Psoas muscle (tissue), 8 donors: Measurements from ENCODE around the gene LMNB1. TPM values are rescaled to one million over a fixed set of nuclear protein-coding genes. Genes with fewer than 3 reads are reported as not detected.

ENCODE experiments used
- ATAC-seq, 4 donors: fragments of 200-7000 bp; cut with Tn5 transposase; one replicate each; pipeline ENCODE4 v1.9.1; 2020; ENCODE audit warnings: moderate library complexity in 3 of 4, mild to moderate bottlenecking in 2 of 4
- DNase-seq, 2 donors: peaks; one replicate each; pipeline ENCODE4 v3.0.0-alpha.2; 2020
- H3K27ac ChIP-seq: fragments of 200-600 bp; one replicate; pipeline ENCODE4 v1.8.0; 2022
- H3K27me3 ChIP-seq, 3 donors: fragments of 200-600 bp in 1 of 3; one replicate each; pipeline versions ENCODE4 v1.6.1 to v1.8.0; 2013 to 2022; ENCODE audit warnings: low read length in 2 of 3, mild to moderate bottlenecking in 2 of 3, moderate library complexity in 1 of 3; ENCODE audit not compliant: insufficient read depth in 3 of 3
- H3K36me3 ChIP-seq, 2 donors: fragments of 200-600 bp in 1 of 2; one replicate each; pipeline versions ENCODE4 v1.6.1 to v1.8.0; 2013 to 2022; ENCODE audit warnings: low read depth in 1 of 2, mild to moderate bottlenecking in 1 of 2, moderate library complexity in 1 of 2; ENCODE audit not compliant: insufficient read depth in 1 of 2
- H3K4me1 ChIP-seq: fragments of 200-600 bp; one replicate; pipeline ENCODE4 v1.8.0; 2022
- H3K4me3 ChIP-seq: fragments of 200-600 bp; one replicate; pipeline ENCODE4 v1.8.0; 2022; ENCODE audit warnings: mild to moderate bottlenecking
- H3K9me3 ChIP-seq: fragments of 200-600 bp; one replicate; pipeline ENCODE4 v1.8.0; 2022
- CTCF ChIP-seq: fragments of 200-600 bp; IDR thresholded peaks from one replicate; pipeline ENCODE4 v1.8.0; 2022; ENCODE audit warnings: antibody characterized with exemption
- WGBS, 3 donors: extraction: QIAGEN DNeasy Blood & Tissue Kit; methylation state at CpG; one replicate each; pipeline versions ENCODE4 v1.1.6 to v1.1.7; 2013; 5-methylcytosine and 5-hydroxymethylcytosine counted together
- intact Hi-C, 2 donors: fragments of 100-400 bp; cut with DNase I; formaldehyde crosslinking; loops; one replicate each; pipeline versions ENCODE4 v1.11.0 to v1.14.2; 2022
- polyA plus RNA-seq, 3 donors: library from polyadenylated mRNA; stranded (reverse); fragments of 200-250 nt; gene quantifications; one replicate each; pipeline ENCODE4 v1.2.3, GENCODE V29; 2013
- total RNA-seq, 4 donors: library from RNA; stranded (reverse); fragmentation: NEBNext Ultra II Directional in 2 of 4; extraction: Animal tissue kit (Norgen Biotek cat#: 25700) in 2 of 4; gene quantifications; one replicate each; pipeline versions ENCODE4 v1.2.1 to v1.2.4, GENCODE V29; 2021 to 2023
- donor health status: healthy with polysubstance abuse.
- donor health status: DM: no; HTN: no; CAD: no; lungs with moderate emphysema.
- donor health status: Bipolar disorder and iron deficiency.
- donor health status: healthy.
- donor health status: DM: yes; HTN: yes; CAD: no.
- donor health status: DM: no; HTN: no; CAD: no.
- donor health status: DM: no; HTN: no; CAD: no.
- donor health status: DM: yes; HTN: yes; CAD: no.

LMNB1 gene
- total and polyA plus RNA-seq, 7 donors = 0.66 to 4.1 (median 1.4) TPM

- intact Hi-C loops = no loop called here
- TF ChIP-seq CTCF = no peak
- Histone ChIP-seq H3K36me3 (no peaks in the 10 kb centered on the region), H3K27me3 (no peaks in the 10 kb centered on the region), H3K9me3 (no peaks in the 10 kb centered on the region), H3K4me3 (no peak overlapping the region), H3K27ac (no peak overlapping the region), H3K4me1 (no peaks in the 10 kb centered on the region)
- WGBS, 3 donors = 95 to 99% (median 95%) methylated on average over 6 of the region's 6 CpGs
- no peak for DNase-seq
- ATAC-seq = peak in 1 of 4 donors; percentile 43
These were observed 94.5 kb downstream of the LMNB1 start for GRCh38 chr5:126871441-126871840.

- no peak overlapping the region for H3K27ac ChIP-seq
- ATAC-seq (no peak), DNase-seq (no peak)
- H3K36me3 ChIP-seq = no peaks in the 10 kb centered on the region
- H3K9me3 ChIP-seq = no peaks in the 10 kb centered on the region
- TF ChIP-seq CTCF = no peak
- no peak overlapping the region for H3K4me3 ChIP-seq
- intact Hi-C loops = no loop called here
- 59 to 73% (median 69%) methylated on average over 11 of the region's 11 CpGs for WGBS, 3 donors
- H3K27me3 ChIP-seq = no peaks in the 10 kb centered on the region
- no peaks in the 10 kb centered on the region for H3K4me1 ChIP-seq
These were observed 95.8 kb downstream of the LMNB1 start for GRCh38 chr5:126872561-126873354.

DNA sequence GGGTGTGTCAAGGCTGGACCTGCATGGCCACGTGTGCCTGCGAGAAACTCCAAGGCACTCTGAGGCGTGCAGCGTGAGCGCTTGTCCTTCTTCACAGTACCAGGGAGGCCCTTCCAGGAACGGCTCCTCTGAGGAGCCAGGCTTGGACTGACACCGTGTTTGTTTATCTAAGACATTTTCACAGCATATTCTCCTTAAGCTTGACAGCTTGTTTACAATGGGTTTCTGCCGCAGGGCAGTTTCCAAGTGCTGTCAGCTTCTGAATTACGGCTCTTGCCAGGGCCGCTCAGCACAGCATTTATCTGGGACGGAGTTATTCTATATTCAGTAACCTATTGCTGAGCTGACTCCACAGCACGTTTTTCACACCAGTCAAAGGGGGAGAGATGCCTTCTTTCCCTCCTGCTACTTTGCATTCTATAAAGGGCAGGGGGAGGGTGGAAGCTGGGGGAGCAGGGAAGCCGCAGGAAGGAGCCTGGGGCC lies 98.4 kb downstream of the LMNB1 start:
- no peak for TF ChIP-seq CTCF
- no peak overlapping the region for H3K27ac ChIP-seq
- H3K4me1 ChIP-seq = peaks cover 5% of the 10 kb centered on the region
- ATAC-seq (no peak), DNase-seq (no peak)
- H3K27me3 ChIP-seq = no peaks in the 10 kb centered on the region
- WGBS, 3 donors = 71 to 84% (median 84%) methylated on average over 13 of the region's 13 CpGs
- H3K9me3 ChIP-seq = no peaks in the 10 kb centered on the region
- H3K36me3 ChIP-seq = no peaks in the 10 kb centered on the region
- no peak overlapping the region for H3K4me3 ChIP-seq
- intact Hi-C loops = no loop called here

DNA sequence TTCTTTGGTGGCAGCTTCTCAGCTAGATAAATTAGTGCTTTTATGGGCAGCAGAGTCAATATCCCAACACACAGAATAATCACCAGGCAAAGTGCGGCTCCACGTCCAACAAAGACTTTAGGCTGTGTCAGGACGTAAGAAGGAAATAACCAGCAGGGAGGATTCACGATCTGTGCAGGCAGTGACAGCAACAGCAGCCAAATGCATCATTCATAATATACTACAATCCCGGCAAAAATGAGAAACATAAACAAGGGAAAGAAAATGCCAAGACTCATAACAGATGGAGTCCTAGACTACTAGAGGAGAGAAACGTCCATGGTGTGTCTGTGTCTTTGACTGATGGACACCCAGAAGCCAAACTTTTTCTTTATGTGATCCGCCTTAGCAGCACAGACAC lies 100.7 kb downstream of the LMNB1 start:
- ATAC-seq (no peak), DNase-seq (no peak)
- Histone ChIP-seq H3K36me3 (no peaks in the 10 kb centered on the region), H3K4me3 (no peak overlapping the region), H3K27ac (no peak overlapping the region), H3K27me3 (no peaks in the 10 kb centered on the region), H3K4me1 (peaks cover 5% of the 10 kb centered on the region), H3K9me3 (no peaks in the 10 kb centered on the region)
- intact Hi-C loops = no loop called here
- WGBS, 3 donors = 80 to 87% (median 83%) methylated on average over 7 of the region's 7 CpGs
- TF ChIP-seq CTCF = no peak
